ENCODE results near the gene RAB39B.

DNA sequence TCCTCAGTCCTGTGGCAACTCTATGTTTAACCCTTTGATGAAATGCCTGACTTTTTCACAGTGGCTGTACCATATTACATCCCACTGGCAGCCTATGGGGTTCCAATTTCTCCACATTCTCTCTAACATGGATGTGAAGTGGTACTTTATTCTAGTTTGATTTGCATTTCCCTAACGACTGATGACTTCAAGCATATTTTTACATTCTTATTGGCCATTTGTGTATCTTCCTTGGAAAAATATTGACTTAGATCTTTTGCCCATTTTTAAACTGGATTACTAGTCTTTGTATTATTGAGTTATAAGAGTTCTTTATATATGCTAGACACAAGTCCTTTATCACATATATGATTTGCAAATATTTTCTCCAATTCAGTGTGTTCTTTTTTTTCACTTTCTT lies 2.1 kb upstream of the RAB39B start:
- TF ChIP-seq, protein P1, sequence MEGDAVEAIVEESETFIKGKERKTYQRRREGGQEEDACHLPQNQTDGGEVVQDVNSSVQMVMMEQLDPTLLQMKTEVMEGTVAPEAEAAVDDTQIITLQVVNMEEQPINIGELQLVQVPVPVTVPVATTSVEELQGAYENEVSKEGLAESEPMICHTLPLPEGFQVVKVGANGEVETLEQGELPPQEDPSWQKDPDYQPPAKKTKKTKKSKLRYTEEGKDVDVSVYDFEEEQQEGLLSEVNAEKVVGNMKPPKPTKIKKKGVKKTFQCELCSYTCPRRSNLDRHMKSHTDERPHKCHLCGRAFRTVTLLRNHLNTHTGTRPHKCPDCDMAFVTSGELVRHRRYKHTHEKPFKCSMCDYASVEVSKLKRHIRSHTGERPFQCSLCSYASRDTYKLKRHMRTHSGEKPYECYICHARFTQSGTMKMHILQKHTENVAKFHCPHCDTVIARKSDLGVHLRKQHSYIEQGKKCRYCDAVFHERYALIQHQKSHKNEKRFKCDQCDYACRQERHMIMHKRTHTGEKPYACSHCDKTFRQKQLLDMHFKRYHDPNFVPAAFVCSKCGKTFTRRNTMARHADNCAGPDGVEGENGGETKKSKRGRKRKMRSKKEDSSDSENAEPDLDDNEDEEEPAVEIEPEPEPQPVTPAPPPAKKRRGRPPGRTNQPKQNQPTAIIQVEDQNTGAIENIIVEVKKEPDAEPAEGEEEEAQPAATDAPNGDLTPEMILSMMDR (conservative IDR thresholded peaks at IDR 0.05; ENCODE audit: low read length), result no peak
- TF ChIP-seq EZH2phosphoT487 (IDR thresholded peaks at IDR 0.05; ENCODE audit: borderline replicate concordance, low read depth, low read length), result no peak

All from OCI-LY7 (cell line).